ENCODE results near the gene OTUD5. TPM values are rescaled to one million over a fixed set of nuclear protein-coding genes. Genes with fewer than 3 reads are reported as not detected.

The OTUD5 gene
- total RNA-seq, 1 experiment from 2014 or later: 52.6 TPM

DNA sequence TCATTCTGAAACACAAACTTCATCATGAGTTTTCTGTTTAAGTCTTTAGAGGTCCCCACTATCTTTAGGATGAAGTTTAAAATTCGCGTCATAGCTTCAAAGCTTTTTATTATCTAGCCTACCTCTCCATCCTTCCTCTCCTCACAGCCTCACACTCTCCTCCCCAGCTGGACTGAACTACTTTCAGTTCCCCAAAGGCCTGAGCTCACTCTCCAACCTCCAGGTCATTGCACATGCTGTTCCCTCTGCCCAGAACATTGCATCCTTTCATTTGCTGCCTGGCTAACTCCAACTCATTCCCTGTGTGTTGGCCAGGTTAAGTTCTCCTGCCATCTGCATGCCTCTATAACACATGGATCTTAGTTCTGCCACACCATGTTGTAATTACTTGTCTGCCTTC lies 2.9 kb upstream of the OTUD5 start (continued):
- TF ChIP-seq, protein P1, sequence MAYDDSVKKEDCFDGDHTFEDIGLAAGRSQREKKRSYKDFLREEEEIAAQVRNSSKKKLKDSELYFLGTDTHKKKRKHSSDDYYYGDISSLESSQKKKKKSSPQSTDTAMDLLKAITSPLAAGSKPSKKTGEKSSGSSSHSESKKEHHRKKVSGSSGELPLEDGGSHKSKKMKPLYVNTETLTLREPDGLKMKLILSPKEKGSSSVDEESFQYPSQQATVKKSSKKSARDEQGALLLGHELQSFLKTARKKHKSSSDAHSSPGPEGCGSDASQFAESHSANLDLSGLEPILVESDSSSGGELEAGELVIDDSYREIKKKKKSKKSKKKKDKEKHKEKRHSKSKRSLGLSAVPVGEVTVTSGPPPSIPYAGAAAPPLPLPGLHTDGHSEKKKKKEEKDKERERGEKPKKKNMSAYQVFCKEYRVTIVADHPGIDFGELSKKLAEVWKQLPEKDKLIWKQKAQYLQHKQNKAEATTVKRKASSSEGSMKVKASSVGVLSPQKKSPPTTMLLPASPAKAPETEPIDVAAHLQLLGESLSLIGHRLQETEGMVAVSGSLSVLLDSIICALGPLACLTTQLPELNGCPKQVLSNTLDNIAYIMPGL (CRISPR knock-in tag; IDR thresholded peaks at IDR 0.05): no peak
- TF ChIP-seq, protein P2, sequence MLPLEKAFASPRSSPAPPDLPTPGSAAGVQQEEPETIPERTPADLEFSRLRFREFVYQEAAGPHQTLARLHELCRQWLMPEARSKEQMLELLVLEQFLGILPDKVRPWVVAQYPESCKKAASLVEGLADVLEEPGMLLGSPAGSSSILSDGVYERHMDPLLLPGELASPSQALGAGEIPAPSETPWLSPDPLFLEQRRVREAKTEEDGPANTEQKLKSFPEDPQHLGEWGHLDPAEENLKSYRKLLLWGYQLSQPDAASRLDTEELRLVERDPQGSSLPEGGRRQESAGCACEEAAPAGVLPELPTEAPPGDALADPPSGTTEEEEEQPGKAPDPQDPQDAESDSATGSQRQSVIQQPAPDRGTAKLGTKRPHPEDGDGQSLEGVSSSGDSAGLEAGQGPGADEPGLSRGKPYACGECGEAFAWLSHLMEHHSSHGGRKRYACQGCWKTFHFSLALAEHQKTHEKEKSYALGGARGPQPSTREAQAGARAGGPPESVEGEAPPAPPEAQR (CRISPR knock-in tag; IDR thresholded peaks at IDR 0.05): no peak
- no peak for TF ChIP-seq FOXP1 (CRISPR knock-in tag; IDR thresholded peaks at IDR 0.05; ENCODE audit: borderline replicate concordance)

GRCh38 chrX:48958635-48959094 lies 1.3 kb upstream of the OTUD5 start:
- Mint-ChIP-seq H3K9me3 (no peaks in the 10 kb centered on the region), H3K27ac (peak overlapping the region; percentile 87), H3K4me1 (peaks cover 11% of the 10 kb centered on the region; the same call in 1 of the 2 replicates), H3K4me3 (peak overlapping the region; percentile 99), H3K36me3 (peaks cover 11% of the 10 kb centered on the region; the same call in 1 of the 2 replicates), H3K27me3 (ENCODE audit: low read depth) (no peaks in the 10 kb centered on the region)
- ATAC-seq: no peak
- TF ChIP-seq ZNF121 (CRISPR knock-in tag; IDR thresholded peaks at IDR 0.05) (0 out of 2 replicates have a peak, but pooled peaks have one; percentile 43), E2F1 (CRISPR knock-in tag; IDR thresholded peaks at IDR 0.05) (no peak)
- DNase-seq (ENCODE audit: low spot score): no peak
- ChIA-PET POLR2A (interaction anchor here (0.6 to 1.7 kb wide), 6 partner anchors 13 to 1645 kb away, joined by 3 to 9 read pairs (median 4); partner anchors contain the start of genes HDAC6 and KCND1), CTCF (interaction anchor here (0.6 to 1.9 kb wide), 8 partner anchors 13 to 310 kb away, joined by 3 to 17 read pairs (median 3); partner anchors contain the start of genes KCND1 and TFE3)

GRCh38 chrX:48957827-48958634 lies 624 bp upstream of the OTUD5 start:
- DNase-seq (ENCODE audit: low spot score) (peak; percentile 93), ATAC-seq (peak; percentile 95)
- TF ChIP-seq MAX (CRISPR knock-in tag; IDR thresholded peaks at IDR 0.05) (peak; percentile 51), MYBL2 (CRISPR knock-in tag; IDR thresholded peaks at IDR 0.05) (no peak), NR3C1 (CRISPR knock-in tag; conservative IDR thresholded peaks at IDR 0.05; ENCODE audit: low read depth) (no peak), RELA (CRISPR knock-in tag; IDR thresholded peaks at IDR 0.05; ENCODE audit: borderline replicate concordance) (no peak), ZNF138 (CRISPR knock-in tag; conservative IDR thresholded peaks at IDR 0.05) (no peak), NFYB (CRISPR knock-in tag; conservative IDR thresholded peaks at IDR 0.05; ENCODE audit: low read depth) (peak; percentile 85), FOXK1 (CRISPR knock-in tag; IDR thresholded peaks at IDR 0.05) (peak; percentile 75), CREM (CRISPR knock-in tag; IDR thresholded peaks at IDR 0.05) (peak; percentile 85), SP1 (CRISPR knock-in tag; conservative IDR thresholded peaks at IDR 0.05) (peak; percentile 69), ZMAT4 (CRISPR knock-in tag; IDR thresholded peaks at IDR 0.05) (no peak)
- ChIA-PET POLR2A (interaction anchor here (0.5 to 1.7 kb wide), 7 partner anchors 14 to 1646 kb away, joined by 3 to 9 read pairs (median 4); partner anchors contain the start of genes GRIPAP1, HDAC6 and KCND1), CTCF (interaction anchor here (0.9 to 1.9 kb wide), 8 partner anchors 14 to 310 kb away, joined by 3 to 17 read pairs (median 3); partner anchors contain the start of genes KCND1 and TFE3)
- no peaks in the 10 kb centered on the region for H3K9me3 Mint-ChIP-seq
- H3K27ac Mint-ChIP-seq: peak overlapping the region; percentile 100
- peaks cover 11% of the 10 kb centered on the region; the same call in 1 of the 2 replicates for H3K4me1 Mint-ChIP-seq
- peak overlapping the region; percentile 99 for H3K4me3 Mint-ChIP-seq
- no peaks in the 10 kb centered on the region for H3K27me3 Mint-ChIP-seq (ENCODE audit: low read depth)
- peaks cover 11% of the 10 kb centered on the region; the same call in 1 of the 2 replicates for H3K36me3 Mint-ChIP-seq
